Testis (tissue), 2 donors: Measurements from ENCODE around the gene SCGB2A2.

ENCODE experiments used
- CTCF ChIP-seq, 3 experiments: fragments of 450-650 bp in 2 of 3; fragments of 200-600 bp in 1 of 3; sonication (generic) in 1 of 3; IDR thresholded peaks; one replicate each; pipeline ENCODE4 v1.5.1; 2016 to 2019; ENCODE audit warnings: antibody characterized with exemption in 3 of 3, mild to moderate bottlenecking in 2 of 3, moderate library complexity in 1 of 3
- POLR2A ChIP-seq: fragments of 450-650 bp; IDR thresholded peaks from one replicate; pipeline ENCODE4 v1.6.1; 2017; ENCODE audit warnings: antibody characterized with exemption, mild to moderate bottlenecking, moderate library complexity

DNA sequence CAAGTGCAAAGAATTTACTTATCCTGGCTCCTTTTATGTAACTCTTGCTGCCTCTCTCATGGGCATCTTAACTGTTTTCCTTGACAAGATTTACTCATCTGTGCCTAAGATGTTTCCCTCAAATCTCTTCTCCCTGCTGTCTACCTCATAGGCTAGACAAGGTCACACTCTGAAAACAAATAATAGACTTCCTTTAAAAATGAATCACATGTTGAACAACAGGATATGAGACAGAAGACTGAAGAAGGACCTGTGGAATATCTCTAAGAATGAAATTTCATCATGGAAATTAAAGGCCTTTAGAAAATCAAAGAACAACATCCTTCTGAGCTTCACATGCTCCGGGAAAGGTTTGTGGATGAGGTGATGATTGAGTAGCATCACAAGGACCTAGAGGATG is 6.0 kb upstream of the SCGB2A2 start:
- TF ChIP-seq CTCF (IDR thresholded peaks at IDR 0.05), result no peak
- TF ChIP-seq POLR2A, result no peak
